ENCODE measurements around the gene ENTHD1.
"Not testable (repeated sequence)": the region's sequence is repeated elsewhere in the genome, so short reads cannot be mapped to it uniquely, and the experiment has no call there.

Gene ENTHD1

DNA sequence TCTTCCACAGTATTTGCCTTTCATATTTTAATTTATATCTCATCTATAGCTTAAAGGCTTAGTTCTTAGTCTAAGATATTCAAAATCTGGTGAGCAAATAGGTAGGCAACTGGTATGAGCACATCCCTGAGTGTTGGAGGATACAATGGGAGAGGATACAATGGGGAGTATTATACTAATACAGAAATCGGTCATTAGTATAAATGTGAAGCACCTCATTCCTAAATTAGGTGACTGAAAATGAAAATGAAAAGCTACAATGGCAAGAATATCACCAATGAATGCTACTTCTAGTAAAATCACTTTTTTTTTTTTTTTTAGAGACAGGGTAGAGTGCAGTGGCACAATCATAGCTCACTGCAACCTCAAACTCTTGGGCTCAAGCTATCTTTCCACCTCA is 21.0 kb downstream of the ENTHD1 start:
- TF ChIP-seq, protein P1, sequence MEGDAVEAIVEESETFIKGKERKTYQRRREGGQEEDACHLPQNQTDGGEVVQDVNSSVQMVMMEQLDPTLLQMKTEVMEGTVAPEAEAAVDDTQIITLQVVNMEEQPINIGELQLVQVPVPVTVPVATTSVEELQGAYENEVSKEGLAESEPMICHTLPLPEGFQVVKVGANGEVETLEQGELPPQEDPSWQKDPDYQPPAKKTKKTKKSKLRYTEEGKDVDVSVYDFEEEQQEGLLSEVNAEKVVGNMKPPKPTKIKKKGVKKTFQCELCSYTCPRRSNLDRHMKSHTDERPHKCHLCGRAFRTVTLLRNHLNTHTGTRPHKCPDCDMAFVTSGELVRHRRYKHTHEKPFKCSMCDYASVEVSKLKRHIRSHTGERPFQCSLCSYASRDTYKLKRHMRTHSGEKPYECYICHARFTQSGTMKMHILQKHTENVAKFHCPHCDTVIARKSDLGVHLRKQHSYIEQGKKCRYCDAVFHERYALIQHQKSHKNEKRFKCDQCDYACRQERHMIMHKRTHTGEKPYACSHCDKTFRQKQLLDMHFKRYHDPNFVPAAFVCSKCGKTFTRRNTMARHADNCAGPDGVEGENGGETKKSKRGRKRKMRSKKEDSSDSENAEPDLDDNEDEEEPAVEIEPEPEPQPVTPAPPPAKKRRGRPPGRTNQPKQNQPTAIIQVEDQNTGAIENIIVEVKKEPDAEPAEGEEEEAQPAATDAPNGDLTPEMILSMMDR (IDR thresholded peaks at IDR 0.05; ENCODE audit: low read length, missing control alignments), result no peak

DNA sequence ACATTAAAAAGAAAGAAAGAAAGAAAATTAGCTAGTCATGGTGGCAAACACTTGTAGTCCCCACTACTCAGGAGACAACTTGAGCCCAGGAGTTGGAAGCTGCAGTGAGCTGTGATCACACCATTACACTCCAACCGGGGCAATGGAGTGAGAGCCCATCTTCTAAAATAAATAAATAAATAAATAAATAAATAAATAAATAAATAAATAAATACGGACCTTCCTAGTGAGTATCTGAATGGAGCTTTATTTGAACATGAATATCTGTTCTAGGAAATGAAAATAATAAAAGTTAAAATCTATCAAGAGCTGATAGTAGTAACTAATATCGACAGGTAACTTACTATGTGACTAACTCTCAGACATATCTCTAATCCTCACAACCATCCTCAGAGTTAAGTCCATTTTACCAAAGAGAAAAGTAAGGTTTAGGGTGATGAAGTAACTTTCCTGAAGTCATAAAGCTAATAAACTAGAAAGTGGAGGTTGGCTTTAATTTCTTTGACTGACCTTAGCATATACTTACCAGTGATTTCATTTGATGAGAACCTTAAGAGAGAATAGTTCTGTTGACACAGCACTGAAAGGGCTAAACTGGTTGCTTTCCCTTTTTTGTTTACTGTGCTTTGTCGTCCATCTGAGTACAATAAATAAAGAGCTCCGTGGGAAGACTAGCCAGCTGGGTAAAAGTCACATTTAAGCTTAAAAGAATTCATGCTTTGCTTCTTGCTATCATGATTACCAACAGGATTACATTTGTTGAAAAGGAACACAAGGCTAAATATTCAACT is 22.4 kb downstream of the ENTHD1 start:
- no peak for DNase-seq (ENCODE audit: low read depth)
- TF ChIP-seq, protein P1 (IDR thresholded peaks at IDR 0.05; ENCODE audit: low read length, missing control alignments), result no peak
- H3K4me3 ChIP-seq (replicated peaks; ENCODE audit: low read depth, low read length), result no peak overlapping the region

More for the DNA sequence above, 21.0 kb downstream of the ENTHD1 start:
- DNase-seq (ENCODE audit: low read depth), result no peak
- H3K4me3 ChIP-seq (replicated peaks; ENCODE audit: low read depth, low read length), result no peak overlapping the region

DNA sequence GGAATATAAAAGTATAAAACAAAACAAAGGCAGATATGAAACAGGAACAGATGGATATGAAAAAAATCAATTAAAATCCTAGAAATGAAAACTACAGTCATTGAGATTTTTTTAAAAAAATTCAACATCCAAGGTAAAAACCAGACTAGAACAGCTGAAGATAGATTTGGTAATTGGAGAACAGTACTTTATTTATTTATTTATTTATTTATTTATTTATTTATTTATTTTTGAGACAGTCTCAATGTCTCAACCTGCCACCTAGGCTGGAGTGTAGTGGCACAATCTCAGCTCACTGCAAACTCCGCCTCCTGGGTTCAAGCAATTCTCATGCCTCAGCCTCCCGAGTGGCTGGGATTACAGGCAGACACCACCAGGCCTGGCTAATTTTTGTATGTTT is 23.8 kb downstream of the ENTHD1 start:
- not testable (repeated sequence) for H3K4me3 ChIP-seq (replicated peaks; ENCODE audit: low read depth, low read length); DNase-seq (ENCODE audit: low read depth)

DNA sequence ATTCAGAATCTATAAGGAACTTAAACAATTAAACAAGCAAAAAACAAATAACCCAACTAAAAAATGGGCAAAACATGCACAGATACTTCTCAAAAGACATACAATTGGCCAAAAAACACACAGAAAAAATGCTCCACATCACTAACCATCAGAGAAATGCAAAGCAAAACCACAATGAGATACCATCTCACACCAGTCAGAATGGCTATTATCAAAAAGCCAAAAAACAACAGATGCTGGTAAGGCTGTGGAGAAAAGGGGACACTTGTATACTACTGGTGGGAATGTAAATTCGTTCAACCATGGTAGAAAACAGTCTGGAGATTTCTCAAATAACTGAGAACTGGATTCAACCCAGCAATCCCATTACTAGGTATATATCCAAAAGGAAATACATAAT is 24.8 kb downstream of the ENTHD1 start:
- DNase-seq (ENCODE audit: low read depth), result no peak
- TF ChIP-seq, protein P1 (IDR thresholded peaks at IDR 0.05; ENCODE audit: low read length, missing control alignments), result no peak
- no peak overlapping the region for H3K4me3 ChIP-seq (replicated peaks; ENCODE audit: low read depth, low read length)

DNA sequence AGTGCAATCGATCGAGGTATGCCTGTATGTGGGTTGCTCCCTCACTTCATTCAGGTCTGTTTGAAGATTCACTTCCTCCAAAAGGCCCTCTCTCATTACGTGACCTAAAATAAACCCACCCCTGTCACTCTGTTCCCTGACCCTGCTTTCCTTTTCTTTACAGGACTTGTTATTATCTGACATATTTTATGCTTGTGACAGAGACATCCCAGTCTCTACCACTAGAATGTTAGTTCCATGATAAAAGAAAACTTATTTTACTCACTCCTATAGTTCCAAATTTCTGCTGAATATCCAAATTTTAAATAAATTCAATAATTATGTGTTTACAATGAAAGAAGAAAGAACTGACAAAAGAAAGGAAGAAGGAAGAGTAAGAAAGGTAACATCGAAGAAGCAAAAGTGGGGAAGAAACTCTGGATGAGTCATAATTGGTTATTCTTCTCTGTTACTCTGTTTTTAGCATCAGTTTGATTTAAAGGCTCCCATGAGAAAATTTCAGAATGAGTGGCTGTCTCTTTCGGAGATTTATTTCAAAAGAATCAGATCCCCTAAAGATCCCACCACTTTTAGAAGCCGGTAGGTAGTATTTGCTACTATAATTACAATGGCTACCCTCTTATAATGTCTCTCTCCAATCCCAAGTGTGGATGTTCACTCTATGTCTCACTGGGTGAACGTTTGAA is 33.5 kb downstream of the ENTHD1 start:
- no peak for DNase-seq (ENCODE audit: low read depth)
- TF ChIP-seq, protein P1 (IDR thresholded peaks at IDR 0.05; ENCODE audit: low read length, missing control alignments), result no peak
- H3K4me3 ChIP-seq (replicated peaks; ENCODE audit: low read depth, low read length), result no peak overlapping the region

DNA sequence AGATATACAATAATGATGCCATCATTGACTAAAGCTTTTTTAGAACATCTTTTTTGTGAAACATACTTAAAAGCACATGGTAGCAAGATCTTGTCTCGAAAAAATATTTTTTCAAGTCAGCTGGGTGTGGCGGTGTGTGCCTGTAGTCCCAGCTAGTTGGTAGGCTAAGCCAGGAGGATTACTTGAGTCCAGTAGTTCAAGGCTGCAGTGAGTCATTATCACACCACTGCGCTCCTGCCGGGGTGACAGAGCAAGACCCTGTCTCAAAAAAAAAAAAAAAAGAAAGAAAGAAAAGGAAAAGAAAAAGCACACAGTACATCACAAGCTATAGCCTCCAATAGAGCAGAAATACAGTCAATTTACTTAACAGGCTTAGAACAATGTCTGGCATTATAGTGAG is 37.0 kb downstream of the ENTHD1 start:
- TF ChIP-seq, protein P1 (IDR thresholded peaks at IDR 0.05; ENCODE audit: low read length, missing control alignments), result no peak

DNA sequence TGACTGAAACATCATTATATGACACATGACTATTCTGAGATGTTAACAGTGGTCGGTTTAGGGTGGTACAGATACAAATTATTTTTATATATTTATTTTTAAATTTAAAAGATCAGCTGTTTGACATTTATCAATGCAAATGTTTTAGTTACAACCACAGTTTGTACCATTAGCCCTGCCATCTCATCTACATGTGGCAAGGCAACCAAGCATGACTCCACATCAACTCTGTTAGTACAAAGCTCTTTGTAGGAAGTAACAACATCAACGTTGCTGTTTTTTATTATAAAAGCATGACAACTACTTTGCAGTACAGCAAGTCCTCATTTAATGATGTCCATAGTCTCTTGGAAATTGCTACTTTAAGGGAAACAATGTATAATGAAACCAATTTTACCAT is 40.8 kb downstream of the ENTHD1 start:
- TF ChIP-seq, protein P1 (IDR thresholded peaks at IDR 0.05; ENCODE audit: low read length, missing control alignments), result no peak
- H3K4me3 ChIP-seq (replicated peaks; ENCODE audit: low read depth, low read length), result no peak overlapping the region
- no peak for DNase-seq (ENCODE audit: low read depth)

More for the DNA sequence above, 37.0 kb downstream of the ENTHD1 start:
- no peak overlapping the region for H3K4me3 ChIP-seq (replicated peaks; ENCODE audit: low read depth, low read length)
- DNase-seq (ENCODE audit: low read depth), result no peak

Data from fibroblast of pulmonary artery (primary cell).